ENCODE results near the gene HOXC5. TPM values are rescaled to one million over a fixed set of nuclear protein-coding genes. Genes with fewer than 3 reads are reported as not detected.

Gene HOXC5
- total RNA-seq, 1 donor from 2014 or later = not detected

- H3K4me1 ChIP-seq (ENCODE audit: insufficient read depth, low read length) = peaks cover 5% of the 10 kb centered on the region
- no peak for DNase-seq (ENCODE audit: low read depth)
- H2AFZ ChIP-seq (ENCODE audit: low read depth, low read length) = no peak overlapping the region
- no peaks in the 10 kb centered on the region for H3K36me3 ChIP-seq (ENCODE audit: insufficient read depth, low read length)
- Mint-ChIP-seq H3K4me1 (ENCODE audit: low read depth, unreplicated experiment) (no peaks in the 10 kb centered on the region), H3K27me3 (ENCODE audit: low read depth, unreplicated experiment) (peaks cover 90% of the 10 kb centered on the region), H3K9me3 (ENCODE audit: unreplicated experiment) (peaks cover 9% of the 10 kb centered on the region), H3K4me3 (ENCODE audit: unreplicated experiment) (no peak overlapping the region), H3K36me3 (ENCODE audit: low read depth, unreplicated experiment) (no peaks in the 10 kb centered on the region), H3K27ac (ENCODE audit: unreplicated experiment) (no peak overlapping the region)
- H3K4me3 ChIP-seq (ENCODE audit: insufficient read depth, low read depth, low read length) = no peak overlapping the region
- H3K9me3 ChIP-seq (ENCODE audit: insufficient read depth, low read depth, low read length) = no peaks in the 10 kb centered on the region
- TF ChIP-seq EZH2 (IDR thresholded peaks at IDR 0.05; ENCODE audit: insufficient read depth, low read length) = peak; percentile 99
- no peak for TF ChIP-seq CTCF (IDR thresholded peaks at IDR 0.05; ENCODE audit: insufficient read depth, low read depth, low read length)
- H3K9ac ChIP-seq (ENCODE audit: low read length) = no peak overlapping the region
- H3K27ac ChIP-seq (ENCODE audit: low read depth, low read length) = no peak overlapping the region
- H3K79me2 ChIP-seq (ENCODE audit: insufficient read depth, low read length) = no peaks in the 10 kb centered on the region
- no peaks in the 10 kb centered on the region for H4K20me1 ChIP-seq (ENCODE audit: insufficient read depth, low read length)
- FAIRE-seq = no peak
- H3K4me2 ChIP-seq (ENCODE audit: low read length) = peak overlapping the region; percentile 39
- H3K27me3 ChIP-seq (ENCODE audit: insufficient read depth, low read length) = peaks cover 91% of the 10 kb centered on the region
Measured at GRCh38 chr12:54009171-54010052, 23.4 kb upstream of the HOXC5 start.

DNA sequence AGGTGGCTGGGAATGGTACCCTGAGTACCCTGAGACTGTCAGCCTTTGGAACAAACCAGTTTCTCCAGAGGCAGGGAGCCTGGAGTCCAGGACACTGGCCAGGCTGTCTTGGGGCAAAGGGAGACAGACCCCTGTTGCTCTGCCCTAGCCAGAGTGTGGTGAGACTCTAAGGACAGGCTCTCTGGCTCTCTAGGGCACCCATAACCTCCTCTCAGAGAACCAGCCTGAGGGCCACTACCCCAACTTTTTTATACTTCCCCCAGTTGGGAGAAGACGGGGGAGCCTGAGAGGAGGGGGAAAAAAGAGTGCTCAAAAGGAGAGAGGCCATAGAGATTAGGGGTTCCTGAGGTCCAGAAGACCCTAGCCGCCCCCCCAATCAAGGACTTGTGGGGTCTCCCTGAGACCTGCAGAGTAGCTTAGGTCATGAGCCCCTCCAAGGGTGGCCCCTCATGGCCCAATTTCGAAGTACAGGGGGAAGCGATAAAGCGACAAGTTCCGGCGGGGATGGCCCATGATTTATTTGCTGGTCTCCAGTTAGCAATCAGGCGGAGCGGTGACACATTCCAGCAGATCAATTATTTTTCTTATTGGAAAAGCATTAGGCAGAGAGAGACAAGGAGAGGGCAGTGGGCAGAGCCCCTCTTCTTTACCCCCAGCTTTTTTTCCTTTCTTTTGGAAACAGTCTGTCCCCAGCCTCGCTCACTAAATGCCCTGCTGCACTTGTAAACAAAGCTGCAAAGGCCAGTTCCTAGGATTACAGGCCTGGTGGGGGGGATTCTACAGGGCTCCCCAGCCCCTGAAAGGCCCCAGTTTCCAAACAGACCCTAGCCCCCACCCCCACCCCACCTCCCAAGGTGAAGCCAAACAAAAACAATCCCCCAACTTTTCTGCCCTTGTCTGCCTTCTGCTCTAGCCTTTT is 22.5 kb upstream of the HOXC5 start:
- no peak for DNase-seq (ENCODE audit: low read depth)
- H3K27ac ChIP-seq (ENCODE audit: low read depth, low read length) = no peak overlapping the region
- Mint-ChIP-seq H3K4me3 (ENCODE audit: unreplicated experiment) (no peak overlapping the region), H3K36me3 (ENCODE audit: low read depth, unreplicated experiment) (no peaks in the 10 kb centered on the region), H3K4me1 (ENCODE audit: low read depth, unreplicated experiment) (no peaks in the 10 kb centered on the region), H3K27me3 (ENCODE audit: low read depth, unreplicated experiment) (peaks cover 92% of the 10 kb centered on the region), H3K27ac (ENCODE audit: unreplicated experiment) (no peak overlapping the region), H3K9me3 (ENCODE audit: unreplicated experiment) (peaks cover 11% of the 10 kb centered on the region)
- FAIRE-seq = no peak
- no peak overlapping the region for H3K4me2 ChIP-seq (ENCODE audit: low read length)
- H3K4me1 ChIP-seq (ENCODE audit: insufficient read depth, low read length) = peaks cover 5% of the 10 kb centered on the region
- no peaks in the 10 kb centered on the region for H3K79me2 ChIP-seq (ENCODE audit: insufficient read depth, low read length)
- H2AFZ ChIP-seq (ENCODE audit: low read depth, low read length) = no peak overlapping the region
- H4K20me1 ChIP-seq (ENCODE audit: insufficient read depth, low read length) = no peaks in the 10 kb centered on the region
- no peak overlapping the region for H3K4me3 ChIP-seq (ENCODE audit: insufficient read depth, low read depth, low read length)
- H3K27me3 ChIP-seq (ENCODE audit: insufficient read depth, low read length) = peaks cover 91% of the 10 kb centered on the region
- no peak overlapping the region for H3K9ac ChIP-seq (ENCODE audit: low read length)
- no peak for TF ChIP-seq EZH2 (IDR thresholded peaks at IDR 0.05; ENCODE audit: insufficient read depth, low read length)
- TF ChIP-seq CTCF (IDR thresholded peaks at IDR 0.05; ENCODE audit: insufficient read depth, low read depth, low read length) = no peak
- H3K9me3 ChIP-seq (ENCODE audit: insufficient read depth, low read depth, low read length) = no peaks in the 10 kb centered on the region
- H3K36me3 ChIP-seq (ENCODE audit: insufficient read depth, low read length) = no peaks in the 10 kb centered on the region
